Stimulated activated CD4-positive, alpha-beta T cell treated with anti-CD3 and anti-CD28 coated beads, Interleukin-4, amount 100 ng/mL, for 48 hours (primary cell): Measurements from ENCODE around the gene NARF.
"Not testable (repeated sequence)": the region's sequence is repeated elsewhere in the genome, so short reads cannot be mapped to it uniquely, and the experiment has no call there.

ENCODE experiments used
- DNase-seq, 2 donors: peaks; one replicate each; pipeline ENCODE4 v3.0.0-alpha.2; 2020; ENCODE audit warnings: low read depth in 2 of 2

NARF gene

GRCh38 chr17:82458179-82458884 is at the start of gene NARF:
Gene NARF, plus strand, starts transcription at chr17:82458741. Its CDS starts 63 bp downstream, at chr17:82458804.
- DNase-seq, result peak; percentile 90 to 95

DNA sequence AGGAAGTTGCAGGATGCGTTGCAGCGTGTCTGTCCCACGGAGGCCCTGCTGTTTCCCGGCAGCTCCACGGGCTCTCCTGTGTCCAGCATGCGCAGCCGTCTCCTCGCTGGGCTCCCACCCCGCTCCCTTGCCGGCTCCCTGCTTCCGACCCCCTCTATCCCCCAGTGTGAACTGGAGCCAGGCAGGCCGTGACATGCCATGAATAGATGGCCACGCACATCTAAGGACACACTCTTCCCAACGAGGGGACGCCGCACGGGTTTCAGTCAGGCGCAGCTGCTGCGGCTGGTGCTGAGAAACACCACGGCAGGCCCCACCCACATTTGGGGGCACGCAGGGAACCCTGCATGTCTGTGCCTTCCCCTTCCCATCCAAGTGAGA is 49.6 kb upstream of the NARF start:
- no peak for DNase-seq

- DNase-seq, result no peak
Measured at GRCh38 chr17:82410014-82410716, 48.4 kb upstream of the NARF start.

DNA sequence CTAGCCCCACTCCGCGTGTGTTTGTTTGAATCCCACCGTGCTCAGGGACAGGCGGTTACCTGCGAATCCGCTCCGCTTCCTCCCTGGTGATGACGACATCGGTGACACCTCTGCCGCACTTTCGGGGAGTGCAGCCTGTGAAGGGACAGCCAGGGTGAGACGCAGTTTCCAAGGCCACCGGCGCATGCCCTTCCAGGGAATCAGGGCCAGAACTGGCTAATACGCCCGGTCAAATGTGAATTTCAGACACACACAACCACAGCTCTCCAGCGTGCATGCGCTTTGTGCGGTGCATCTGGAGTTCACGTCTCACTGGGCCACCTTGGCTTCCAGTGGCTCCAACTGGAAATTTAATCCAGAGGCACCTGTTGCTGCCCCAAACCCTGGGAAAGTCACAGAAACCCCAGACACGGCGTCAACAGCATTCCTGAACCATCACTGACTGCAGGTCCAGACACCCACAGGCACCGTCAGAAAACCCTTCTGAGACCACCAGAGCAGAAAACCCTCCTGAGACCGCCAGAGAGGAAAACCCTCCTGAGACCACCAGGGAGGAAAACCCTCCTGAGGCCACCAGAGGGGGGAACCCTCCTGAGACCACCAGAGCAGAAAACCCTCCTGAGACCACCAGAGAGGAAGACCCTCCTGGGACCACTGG is 47.0 kb upstream of the NARF start:
- no peak for DNase-seq

GRCh38 chr17:82412081-82412480 is 46.5 kb upstream of the NARF start:
- not testable (repeated sequence) for DNase-seq

- DNase-seq, result no peak
Measured at GRCh38 chr17:82412535-82413520, 45.7 kb upstream of the NARF start.

DNA sequence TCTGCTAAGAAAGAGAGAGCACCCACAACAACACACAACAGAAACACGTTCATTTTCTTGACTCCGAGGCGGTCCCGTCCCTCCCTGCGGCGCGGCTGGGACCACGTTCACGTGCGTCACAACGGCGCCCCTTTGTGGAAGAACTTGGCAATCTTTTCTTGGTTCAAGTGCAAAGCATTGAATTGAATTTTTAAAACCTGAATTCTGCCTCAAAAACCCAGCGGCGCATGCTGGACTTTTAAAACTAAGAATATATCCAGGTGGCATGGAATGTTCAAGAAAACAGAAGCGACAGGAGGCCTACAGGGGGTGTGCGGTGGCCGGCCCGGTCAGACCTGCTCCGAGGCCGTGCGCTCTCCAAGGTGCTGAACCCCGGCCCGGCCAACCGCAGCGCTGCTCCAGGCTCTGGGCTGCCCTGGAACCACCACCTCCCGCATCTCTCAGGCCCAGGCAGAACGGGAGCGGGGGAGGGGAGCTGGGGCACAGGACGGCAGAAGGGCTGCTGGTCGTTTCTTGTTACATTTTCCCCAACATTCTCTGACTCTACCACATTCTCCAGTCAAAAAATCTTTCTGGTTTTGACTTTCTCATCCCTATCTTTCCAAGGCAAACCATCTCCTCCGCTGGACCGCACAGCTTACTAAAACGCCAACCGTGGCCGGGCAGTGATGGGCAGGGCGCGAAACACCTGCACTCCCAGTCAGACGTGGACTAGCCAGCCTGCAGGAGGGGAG is 43.8 kb upstream of the NARF start:
- DNase-seq, result peak; percentile 65 to 70

DNA sequence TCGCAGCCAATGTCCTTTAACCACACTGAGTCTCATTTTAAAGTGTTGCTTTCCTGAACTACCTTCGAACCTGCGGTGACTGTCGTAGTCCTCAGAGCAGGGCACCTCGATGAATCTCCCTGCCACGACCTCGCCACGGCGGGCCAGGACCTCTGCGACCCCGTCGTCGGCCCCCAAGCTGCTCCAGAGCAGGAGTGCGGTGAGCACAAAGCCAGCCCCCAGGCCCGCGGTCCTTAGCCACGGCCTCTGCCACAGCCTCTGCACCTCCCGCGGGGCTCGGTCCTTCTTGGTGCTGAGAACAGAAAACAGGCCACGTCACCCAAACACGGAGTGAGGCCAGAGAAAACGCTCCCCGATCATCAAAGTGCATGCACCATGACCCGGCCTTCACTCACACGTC is 43.2 kb upstream of the NARF start:
- DNase-seq, result no peak

GRCh38 chr17:82415786-82416185 is 42.8 kb upstream of the NARF start:
- DNase-seq, result no peak

DNA sequence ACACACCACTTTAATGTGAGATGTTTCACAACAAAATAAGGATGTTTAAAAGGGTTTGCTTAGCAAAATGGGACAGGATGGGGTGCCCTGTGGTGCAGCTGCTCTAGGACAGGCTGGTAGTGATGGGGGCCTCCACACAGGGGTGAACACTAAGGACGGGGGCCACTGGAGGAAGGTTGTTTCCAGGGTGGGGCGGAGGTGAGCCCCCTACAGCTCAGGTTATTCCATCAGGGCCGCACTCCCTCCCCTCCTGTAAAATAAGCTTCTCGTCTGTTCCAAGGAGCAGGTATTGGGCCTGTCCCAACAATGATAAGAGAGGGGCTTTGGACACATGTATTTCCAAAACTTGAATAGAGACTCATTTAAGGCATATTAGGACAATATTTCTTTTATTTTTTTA is 42.3 kb upstream of the NARF start:
- no peak for DNase-seq

GRCh38 chr17:82416771-82417170 is 41.8 kb upstream of the NARF start:
- DNase-seq, result no peak

DNA sequence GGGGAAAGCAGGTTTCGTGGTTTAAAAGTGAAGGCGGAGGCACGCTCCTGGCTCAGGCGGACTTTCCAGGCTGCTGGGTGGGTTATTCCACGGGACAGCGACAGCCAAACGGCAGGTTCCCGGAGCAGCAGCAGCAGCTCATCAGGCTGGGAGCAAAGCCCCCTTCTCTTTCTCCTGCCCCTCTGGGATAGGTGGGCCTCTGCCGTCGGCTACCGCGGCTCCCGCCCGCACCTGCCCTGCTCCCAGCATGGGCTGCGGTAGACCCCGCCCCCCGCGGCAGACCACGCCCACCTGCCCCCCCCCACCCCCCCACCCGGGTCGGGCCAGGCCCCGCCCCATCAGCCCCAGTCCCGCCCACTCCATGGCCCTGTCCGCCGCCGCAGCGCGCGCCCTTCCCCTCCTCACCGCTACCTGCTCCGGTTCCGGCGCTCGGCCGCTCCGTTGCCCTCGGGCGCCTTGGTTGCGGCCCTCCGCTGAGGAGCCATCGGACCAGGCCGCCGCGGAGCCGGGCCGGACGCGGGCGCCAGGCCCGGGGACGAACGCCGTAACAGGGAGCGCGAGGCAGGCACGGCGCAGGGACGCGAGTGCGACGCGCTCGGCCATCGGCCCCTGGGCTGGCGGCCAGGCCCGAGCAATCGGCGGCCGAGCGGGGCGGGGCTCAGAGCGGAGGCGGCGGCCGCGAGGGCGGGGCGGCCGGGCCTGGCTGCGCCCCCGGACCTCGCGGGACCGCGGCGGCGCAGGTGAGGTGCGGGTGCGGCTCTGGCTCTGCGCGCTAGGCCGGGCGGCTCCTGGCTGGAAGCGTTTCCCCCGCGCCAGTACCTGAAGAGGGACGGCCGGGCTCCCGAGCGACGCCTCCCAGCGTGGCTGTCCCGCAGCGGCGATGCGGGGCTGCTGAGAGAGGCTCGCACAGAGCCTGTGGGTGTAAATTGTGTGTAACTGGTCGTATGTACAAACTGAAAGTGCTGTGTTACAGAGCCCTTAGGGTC is 40.2 kb upstream of the NARF start, which contains the start of the genes HEXD and OGFOD3:
Gene HEXD (plus strand): TSS at position 347 of the 986 bp plus-strand sequence. CDS start 1,453 bp downstream, outside the sequence.
Gene OGFOD3 (minus strand): TSS at position 586 of the 986 bp plus-strand sequence. CDS start 101 bp downstream, at position 485.
- peak; percentile 74 to 80 for DNase-seq

GRCh38 chr17:82419540-82419939 is 39.0 kb upstream of the NARF start:
- no peak for DNase-seq

- peak; percentile 59 to 64 for DNase-seq
Measured at GRCh38 chr17:82424001-82424862, 34.3 kb upstream of the NARF start.

DNA sequence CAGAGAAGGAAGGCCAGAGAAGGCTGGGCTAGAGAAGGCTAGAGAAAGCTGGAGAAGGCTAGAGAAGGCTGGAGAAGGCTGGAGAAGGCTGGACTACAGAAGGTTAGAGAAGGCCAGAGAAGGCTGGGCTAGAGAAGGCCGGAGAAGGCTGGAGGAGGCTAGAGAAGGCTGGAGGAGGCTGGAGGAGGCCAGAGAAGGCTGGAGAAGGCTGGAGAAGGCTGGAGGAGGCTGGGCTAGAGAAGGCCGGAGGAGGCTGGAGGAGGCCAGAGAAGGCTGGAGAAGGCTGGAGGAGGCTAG is 33.7 kb upstream of the NARF start:
- DNase-seq, result no peak

- DNase-seq, result no peak
Measured at GRCh38 chr17:82428546-82428945, 30.0 kb upstream of the NARF start.

- DNase-seq, result no peak
Measured at GRCh38 chr17:82429824-82430223, 28.7 kb upstream of the NARF start.

DNA sequence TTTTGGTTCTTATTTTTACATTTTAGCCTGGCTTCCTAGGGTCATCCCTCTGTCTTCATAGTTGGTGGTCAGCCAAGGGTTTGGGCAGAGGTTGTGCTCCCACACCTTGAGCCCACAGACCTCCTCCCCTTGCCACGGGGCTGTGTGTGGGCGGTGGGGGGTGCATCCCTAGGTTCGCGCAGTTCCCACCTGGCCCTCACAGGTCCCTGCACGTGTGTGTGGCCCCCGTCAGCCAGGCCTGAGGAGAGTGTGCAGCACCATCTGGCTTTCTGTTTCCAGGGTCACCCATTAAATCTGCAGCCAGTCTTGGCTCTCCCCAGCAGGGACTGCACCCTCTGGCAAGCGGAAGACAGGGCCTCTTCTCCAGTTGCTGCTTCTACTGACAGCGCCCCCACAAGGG is 26.5 kb upstream of the NARF start:
- DNase-seq, result no peak
